Uterus (tissue), 2 donors: ENCODE measurements around the gene TPRG1.

ENCODE experiments used
- CTCF ChIP-seq, 4 experiments: fragments of 200-600 bp in 2 of 4; fragments of 450-650 bp in 2 of 4; sonication (generic) in 2 of 4; IDR thresholded peaks; one replicate each; pipeline ENCODE4 v1.5.1; 2016 to 2019; ENCODE audit warnings: antibody characterized with exemption in 4 of 4, mild to moderate bottlenecking in 2 of 4, moderate library complexity in 1 of 4
- POLR2A ChIP-seq, 2 donors: fragments of 450-650 bp; IDR thresholded peaks; one replicate each; pipeline ENCODE4 v1.6.1; 2016; ENCODE audit warnings: antibody characterized with exemption in 2 of 2, mild to moderate bottlenecking in 1 of 2, moderate library complexity in 1 of 2

DNA sequence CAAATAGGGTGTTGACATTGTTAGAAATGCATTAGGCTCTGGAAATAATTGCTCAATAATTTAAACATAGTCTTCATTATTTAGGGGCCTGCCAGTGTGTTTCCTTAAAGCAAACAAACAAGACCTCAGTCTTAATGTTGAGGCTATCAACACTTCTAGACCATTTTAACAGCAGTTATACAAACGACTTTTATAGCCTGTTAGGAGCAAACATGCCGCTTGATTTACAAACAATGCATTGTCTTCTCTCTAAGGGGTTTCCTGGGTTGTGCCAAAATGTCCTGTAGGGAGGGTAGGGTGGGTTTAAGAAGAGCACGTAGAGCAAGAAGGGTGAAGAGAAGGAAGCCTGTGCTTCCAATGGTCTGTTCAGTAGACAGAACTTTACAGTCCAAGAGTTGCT is 53.7 kb downstream of the TPRG1 start:
- TF ChIP-seq POLR2A (IDR thresholded peaks at IDR 0.05) (no peak), CTCF (IDR thresholded peaks at IDR 0.05) (no peak)
